Stimulated activated naive CD8-positive, alpha-beta T cell treated with anti-CD3 and anti-CD28 coated beads, Interleukin-15, amount 100 ng/mL, for 72 hours (primary cell): ENCODE results near the gene DLGAP3.
A peak's percentile ranks its signal among the peaks of the same experiment; 100 is the strongest.
"Not testable (repeated sequence)": the region's sequence is repeated elsewhere in the genome, so short reads cannot be mapped to it uniquely, and the experiment has no call there.

Source experiments
- ATAC-seq: fragments of 150-1000 bp; cut with Tn5 transposase; 2 replicates; pipeline ENCODE4 v1.10.0; 2021; ENCODE audit warnings: mild to moderate bottlenecking, moderate library complexity
- DNase-seq, 2 donors: peaks; one replicate each; pipeline ENCODE4 v3.0.0; 2021 to 2022
- H3K27ac Mint-ChIP-seq, 2 donors: one replicate each; pipeline ENCODE4 v1.8.0; 2022; ENCODE audit warnings: mild to moderate bottlenecking in 2 of 2, mixed read lengths in 2 of 2, moderate library complexity in 2 of 2
- H3K27me3 Mint-ChIP-seq: one replicate; pipeline ENCODE4 v1.8.0; 2022; ENCODE audit warnings: mixed read lengths
- H3K4me1 Mint-ChIP-seq: one replicate; pipeline ENCODE4 v1.8.0; 2022; ENCODE audit warnings: mild to moderate bottlenecking, mixed read lengths
- H3K4me3 Mint-ChIP-seq, 2 donors: one replicate each; pipeline ENCODE4 v1.8.0; 2022; ENCODE audit warnings: mild to moderate bottlenecking in 2 of 2, mixed read lengths in 2 of 2, moderate library complexity in 1 of 2
- H3K9me3 Mint-ChIP-seq, 2 donors: one replicate each; pipeline ENCODE4 v1.8.0; 2022; ENCODE audit warnings: mixed read lengths in 2 of 2

DLGAP3 gene, protein sequence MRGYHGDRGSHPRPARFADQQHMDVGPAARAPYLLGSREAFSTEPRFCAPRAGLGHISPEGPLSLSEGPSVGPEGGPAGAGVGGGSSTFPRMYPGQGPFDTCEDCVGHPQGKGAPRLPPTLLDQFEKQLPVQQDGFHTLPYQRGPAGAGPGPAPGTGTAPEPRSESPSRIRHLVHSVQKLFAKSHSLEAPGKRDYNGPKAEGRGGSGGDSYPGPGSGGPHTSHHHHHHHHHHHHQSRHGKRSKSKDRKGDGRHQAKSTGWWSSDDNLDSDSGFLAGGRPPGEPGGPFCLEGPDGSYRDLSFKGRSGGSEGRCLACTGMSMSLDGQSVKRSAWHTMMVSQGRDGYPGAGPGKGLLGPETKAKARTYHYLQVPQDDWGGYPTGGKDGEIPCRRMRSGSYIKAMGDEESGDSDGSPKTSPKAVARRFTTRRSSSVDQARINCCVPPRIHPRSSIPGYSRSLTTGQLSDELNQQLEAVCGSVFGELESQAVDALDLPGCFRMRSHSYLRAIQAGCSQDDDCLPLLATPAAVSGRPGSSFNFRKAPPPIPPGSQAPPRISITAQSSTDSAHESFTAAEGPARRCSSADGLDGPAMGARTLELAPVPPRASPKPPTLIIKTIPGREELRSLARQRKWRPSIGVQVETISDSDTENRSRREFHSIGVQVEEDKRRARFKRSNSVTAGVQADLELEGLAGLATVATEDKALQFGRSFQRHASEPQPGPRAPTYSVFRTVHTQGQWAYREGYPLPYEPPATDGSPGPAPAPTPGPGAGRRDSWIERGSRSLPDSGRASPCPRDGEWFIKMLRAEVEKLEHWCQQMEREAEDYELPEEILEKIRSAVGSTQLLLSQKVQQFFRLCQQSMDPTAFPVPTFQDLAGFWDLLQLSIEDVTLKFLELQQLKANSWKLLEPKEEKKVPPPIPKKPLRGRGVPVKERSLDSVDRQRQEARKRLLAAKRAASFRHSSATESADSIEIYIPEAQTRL

DNA sequence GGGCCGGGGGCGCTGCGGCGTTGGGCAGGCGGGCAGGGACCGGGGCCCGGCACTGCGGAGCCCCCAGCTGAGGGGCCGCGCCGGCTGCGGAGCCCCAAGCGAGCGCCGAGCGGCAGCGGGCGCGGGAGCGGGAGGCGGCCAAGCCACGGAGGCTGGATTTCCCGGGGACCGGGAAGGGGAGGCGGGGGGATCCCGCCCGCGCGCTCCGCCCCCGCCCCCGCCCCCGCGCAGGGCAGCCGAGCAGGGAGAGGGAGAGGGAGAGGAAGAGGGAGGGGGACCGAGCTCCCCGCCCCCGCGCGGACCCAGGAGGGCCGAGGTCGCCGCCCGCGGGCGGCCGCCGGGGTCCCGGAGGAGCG lies at the start of gene DLGAP3:
DLGAP3 (minus strand) TSS at position 154 of the 356 bp plus-strand sequence. CDS start 24,267 bp downstream, outside the sequence.
- peaks cover 0 to under 1% of the 10 kb centered on the region in 2 donors for H3K9me3 Mint-ChIP-seq
- no peak within 1 kb of the TSS for H3K27ac Mint-ChIP-seq
- DNase-seq (no peak), ATAC-seq (no peak)
- H3K4me1 Mint-ChIP-seq, result peaks cover 11% of the 10 kb centered on the region
- H3K27me3 Mint-ChIP-seq, result peaks cover 73% of the 10 kb centered on the region
- peak within 1 kb of the TSS; percentile 73 to 77 for H3K4me3 Mint-ChIP-seq

DNA sequence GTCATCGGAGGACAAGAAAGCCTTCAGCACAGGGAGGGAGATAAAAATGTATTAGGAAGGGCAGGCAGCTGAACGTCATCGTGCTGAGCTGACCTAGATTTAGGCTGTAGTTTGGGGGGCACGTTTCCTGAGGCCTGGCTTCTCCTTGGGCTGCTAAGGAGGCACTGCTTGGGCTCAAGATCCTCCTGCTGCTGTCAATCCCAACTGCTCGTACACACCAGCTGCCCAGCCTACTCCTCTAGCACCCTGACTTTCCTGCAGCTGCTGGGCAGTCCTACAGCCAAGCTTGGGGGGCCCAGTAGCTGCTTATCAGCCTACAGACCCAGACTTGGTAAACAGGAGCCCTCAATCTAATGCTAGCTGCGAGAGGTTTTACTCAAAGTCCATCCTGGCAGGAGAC lies 49.5 kb upstream of the DLGAP3 start:
- H3K4me3 Mint-ChIP-seq, result no peak overlapping the region
- peak overlapping the region in 1 of 2 donors; percentile 59 for H3K27ac Mint-ChIP-seq
- ATAC-seq (no peak), DNase-seq (no peak)
- peaks cover 0 to 6% of the 10 kb centered on the region in 2 donors for H3K9me3 Mint-ChIP-seq
- H3K4me1 Mint-ChIP-seq, result peaks cover 38% of the 10 kb centered on the region
- no peaks in the 10 kb centered on the region for H3K27me3 Mint-ChIP-seq

DNA sequence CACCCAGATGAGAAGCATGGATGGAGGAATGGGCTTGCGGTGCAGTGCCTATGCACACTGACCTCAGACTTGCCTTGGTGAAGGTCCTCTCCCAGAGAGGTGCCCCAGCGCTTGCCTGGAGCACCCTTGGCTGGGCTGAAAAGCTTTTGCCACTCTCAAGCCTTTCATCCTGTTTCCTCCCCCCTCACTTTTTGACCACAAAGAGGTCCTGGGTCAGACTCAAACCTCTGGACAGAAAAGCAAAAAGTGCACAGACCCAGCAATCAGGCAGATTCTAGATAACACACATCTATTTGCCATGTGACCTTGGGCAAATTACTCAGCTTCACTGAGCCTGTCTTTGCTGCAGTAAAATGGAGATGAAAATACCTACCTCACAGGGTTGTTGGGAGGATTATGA lies 48.4 kb upstream of the DLGAP3 start:
- H3K4me1 Mint-ChIP-seq, result peaks cover 27% of the 10 kb centered on the region
- H3K27me3 Mint-ChIP-seq, result no peaks in the 10 kb centered on the region
- DNase-seq (no peak), ATAC-seq (no peak)
- H3K9me3 Mint-ChIP-seq, result peaks cover 0 to 6% of the 10 kb centered on the region in 2 donors
- H3K4me3 Mint-ChIP-seq, result no peak overlapping the region
- H3K27ac Mint-ChIP-seq, result no peak overlapping the region

DNA sequence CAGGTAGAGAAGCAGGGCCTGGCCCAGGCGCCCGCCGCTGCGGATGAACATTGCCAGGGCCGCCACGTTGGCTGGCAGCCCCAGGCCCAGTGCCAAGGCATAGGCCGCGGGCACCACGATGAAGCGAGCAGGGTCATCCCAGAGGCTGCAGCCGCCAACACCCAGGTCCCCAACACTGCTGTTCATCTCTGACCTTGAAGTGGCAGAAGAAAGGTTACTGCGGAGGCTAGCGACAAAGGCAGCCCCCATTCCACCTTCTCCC lies 47.7 kb upstream of the DLGAP3 start:
- H3K27me3 Mint-ChIP-seq, result no peaks in the 10 kb centered on the region
- no peak for DNase-seq
- no peak overlapping the region for H3K4me3 Mint-ChIP-seq
- peaks cover 21% of the 10 kb centered on the region for H3K4me1 Mint-ChIP-seq
- H3K27ac Mint-ChIP-seq, result no peak overlapping the region
- no peak for ATAC-seq
- peaks cover 0 to 6% of the 10 kb centered on the region in 2 donors for H3K9me3 Mint-ChIP-seq

DNA sequence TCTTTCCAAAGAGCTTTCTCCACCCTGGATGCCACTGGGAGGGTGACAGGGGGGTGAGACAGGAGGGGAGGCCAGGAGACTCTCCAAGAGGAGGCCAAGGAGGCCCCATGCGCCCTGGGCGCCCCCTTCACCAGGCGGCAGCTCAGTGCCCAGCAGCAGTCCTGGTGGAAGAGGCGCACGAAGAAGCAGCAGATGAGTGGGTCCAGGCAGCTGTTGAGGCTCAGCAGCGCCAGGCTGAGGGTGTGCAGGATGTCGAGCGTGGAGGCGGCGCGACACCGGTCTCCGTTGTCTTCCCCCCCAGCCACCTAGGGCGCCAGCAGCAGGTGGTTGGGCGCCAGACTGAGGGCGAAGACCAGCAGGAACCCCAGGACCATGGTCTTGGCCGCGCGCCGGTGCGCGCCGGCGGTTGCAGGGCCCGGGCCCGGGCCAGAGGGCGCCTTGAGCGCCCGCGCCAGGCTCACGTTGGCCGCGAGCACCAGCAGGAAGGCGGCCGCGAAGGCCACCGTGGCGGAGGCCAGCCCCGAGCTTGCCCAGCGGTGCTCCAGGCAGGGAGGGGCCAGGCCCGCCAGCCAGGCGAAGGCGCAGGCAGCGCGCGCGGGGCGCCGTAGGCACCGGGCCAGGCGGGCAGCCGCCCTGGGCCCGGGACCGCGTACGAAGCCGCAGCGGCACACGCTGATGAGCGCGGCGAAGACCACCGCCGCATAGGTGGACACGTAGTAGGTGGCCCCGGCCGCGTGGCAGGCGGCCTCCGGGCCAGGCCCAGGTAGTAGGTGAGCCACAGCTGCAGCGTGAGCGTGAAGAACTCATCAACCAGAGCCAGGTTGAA lies 47.1 kb upstream of the DLGAP3 start:
- ATAC-seq (peak; percentile 53), DNase-seq (no peak)
- Mint-ChIP-seq H3K9me3 (peaks cover 0 to 6% of the 10 kb centered on the region in 2 donors), H3K4me3 (no peak overlapping the region), H3K4me1 (peaks cover 16% of the 10 kb centered on the region), H3K27me3 (no peaks in the 10 kb centered on the region), H3K27ac (no peak overlapping the region)

DNA sequence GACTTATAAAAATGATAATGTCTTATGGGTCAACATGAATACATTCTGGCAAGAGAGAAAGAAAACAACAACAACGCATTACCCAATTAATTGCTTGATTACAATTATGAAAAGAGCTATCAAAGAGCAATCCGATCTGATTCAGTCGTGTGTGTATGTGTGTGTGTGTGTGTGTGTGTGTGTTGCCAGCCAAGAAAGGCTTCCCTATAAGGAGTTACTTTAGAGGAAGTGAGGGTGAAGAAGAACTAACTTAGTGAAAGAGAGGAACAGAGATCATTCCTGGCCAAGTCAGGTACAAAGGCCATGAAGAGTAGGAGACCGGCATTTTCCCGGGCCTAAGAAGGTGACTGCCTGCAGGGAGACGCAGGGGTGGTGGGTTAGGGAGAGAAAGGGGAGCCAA lies 46.3 kb upstream of the DLGAP3 start:
- H3K27ac Mint-ChIP-seq, result peak overlapping the region; percentile 7 to 87
- H3K9me3 Mint-ChIP-seq, result peaks cover 0 to 6% of the 10 kb centered on the region in 2 donors
- H3K4me3 Mint-ChIP-seq, result no peak overlapping the region
- H3K27me3 Mint-ChIP-seq, result no peaks in the 10 kb centered on the region
- ATAC-seq, result no peak
- no peak for DNase-seq
- peaks cover 12% of the 10 kb centered on the region for H3K4me1 Mint-ChIP-seq

DNA sequence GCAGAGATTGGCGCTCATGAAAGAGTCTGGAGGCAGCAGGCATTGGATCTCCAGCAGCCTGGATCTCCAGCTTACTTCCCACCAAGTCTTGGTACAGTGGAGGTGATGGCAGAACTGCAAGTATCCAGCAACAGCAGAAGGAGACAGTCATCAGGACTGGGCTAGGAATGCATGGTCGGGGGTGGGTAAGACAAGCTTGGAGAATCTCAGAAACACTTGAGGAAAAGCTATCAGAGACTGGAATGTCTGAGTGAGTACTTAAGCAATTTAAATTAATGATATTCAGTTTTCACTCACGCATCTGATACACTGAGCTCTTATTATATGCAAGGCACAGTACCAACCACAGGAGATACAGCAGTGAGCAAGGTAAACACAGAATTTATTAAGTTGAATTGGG lies 45.9 kb upstream of the DLGAP3 start:
- ATAC-seq (no peak), DNase-seq (no peak)
- no peaks in the 10 kb centered on the region for H3K27me3 Mint-ChIP-seq
- peaks cover 10% of the 10 kb centered on the region for H3K4me1 Mint-ChIP-seq
- no peak overlapping the region for H3K27ac Mint-ChIP-seq
- H3K4me3 Mint-ChIP-seq, result no peak overlapping the region
- peaks cover 0 to 6% of the 10 kb centered on the region in 2 donors for H3K9me3 Mint-ChIP-seq

DNA sequence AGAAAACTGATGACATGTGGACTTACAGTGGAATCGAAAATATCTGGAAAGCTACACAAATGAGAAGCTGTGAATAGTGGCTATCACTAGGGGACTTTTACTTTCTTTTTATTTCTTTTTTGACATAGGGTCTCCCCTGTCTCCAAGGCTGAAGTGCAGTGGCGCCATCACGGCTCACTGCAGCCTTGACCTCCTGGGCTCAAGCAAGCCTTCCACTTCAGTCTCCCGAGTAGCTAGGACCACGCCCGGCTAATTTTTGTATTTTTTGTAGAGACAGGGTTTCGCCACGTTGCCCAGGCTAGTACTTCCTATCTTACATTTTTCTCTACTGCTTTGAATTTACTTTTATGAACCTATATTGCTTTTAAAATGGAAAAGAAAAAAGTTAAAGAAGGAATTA lies 45.2 kb upstream of the DLGAP3 start:
- Mint-ChIP-seq H3K4me3 (no peak overlapping the region), H3K9me3 (peaks cover 0 to 6% of the 10 kb centered on the region in 2 donors), H3K4me1 (peaks cover 10% of the 10 kb centered on the region), H3K27ac (no peak overlapping the region), H3K27me3 (no peaks in the 10 kb centered on the region)
- DNase-seq, result no peak
- no peak for ATAC-seq

DNA sequence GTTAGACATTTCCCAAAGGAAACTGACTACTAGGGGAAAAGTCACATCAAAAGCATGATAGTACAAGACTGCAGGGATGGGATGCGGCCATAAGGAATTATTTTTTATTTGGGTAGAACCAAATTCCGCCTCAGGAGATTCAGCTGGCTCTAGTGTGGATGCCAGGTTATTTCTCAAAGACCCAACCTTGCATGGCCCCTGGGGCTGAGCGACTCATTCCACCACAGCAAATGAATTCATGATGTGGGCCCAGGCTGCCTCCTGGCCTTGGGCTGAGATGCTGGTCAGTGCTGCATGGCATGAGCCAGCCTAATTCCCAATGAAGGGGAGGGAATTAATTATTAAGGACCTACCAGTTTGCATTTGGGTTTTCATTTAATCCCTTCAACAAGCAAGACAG lies 43.9 kb upstream of the DLGAP3 start:
- Mint-ChIP-seq H3K4me1 (peaks cover 4% of the 10 kb centered on the region), H3K9me3 (peaks cover 0 to 6% of the 10 kb centered on the region in 2 donors), H3K27ac (no peak overlapping the region), H3K27me3 (no peaks in the 10 kb centered on the region), H3K4me3 (no peak overlapping the region)
- no peak for DNase-seq
- ATAC-seq, result no peak

DNA sequence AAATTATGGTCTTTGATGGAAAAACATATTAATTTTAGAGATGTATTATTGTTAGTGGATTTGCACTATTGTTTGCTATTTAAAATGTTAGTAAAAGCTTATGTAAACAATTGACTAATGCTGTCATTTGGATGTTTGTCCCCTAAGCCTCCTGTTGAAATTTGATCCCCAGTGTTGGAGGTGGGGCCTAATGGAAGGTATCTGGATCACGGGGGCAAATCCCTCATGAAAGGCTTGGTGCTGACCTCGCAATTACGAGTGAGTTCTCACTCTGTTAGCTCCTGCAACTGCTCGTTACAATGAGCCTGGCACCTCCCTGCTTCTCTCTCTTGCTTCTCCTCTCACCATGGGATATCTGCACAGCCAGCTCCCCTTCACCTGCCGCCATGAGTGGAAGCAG lies 41.4 kb upstream of the DLGAP3 start:
- Mint-ChIP-seq H3K4me3 (no peak overlapping the region), H3K27ac (no peak overlapping the region), H3K4me1 (no peaks in the 10 kb centered on the region), H3K9me3 (no peaks in the 10 kb centered on the region), H3K27me3 (no peaks in the 10 kb centered on the region)
- no peak for ATAC-seq
- no peak for DNase-seq

DNA sequence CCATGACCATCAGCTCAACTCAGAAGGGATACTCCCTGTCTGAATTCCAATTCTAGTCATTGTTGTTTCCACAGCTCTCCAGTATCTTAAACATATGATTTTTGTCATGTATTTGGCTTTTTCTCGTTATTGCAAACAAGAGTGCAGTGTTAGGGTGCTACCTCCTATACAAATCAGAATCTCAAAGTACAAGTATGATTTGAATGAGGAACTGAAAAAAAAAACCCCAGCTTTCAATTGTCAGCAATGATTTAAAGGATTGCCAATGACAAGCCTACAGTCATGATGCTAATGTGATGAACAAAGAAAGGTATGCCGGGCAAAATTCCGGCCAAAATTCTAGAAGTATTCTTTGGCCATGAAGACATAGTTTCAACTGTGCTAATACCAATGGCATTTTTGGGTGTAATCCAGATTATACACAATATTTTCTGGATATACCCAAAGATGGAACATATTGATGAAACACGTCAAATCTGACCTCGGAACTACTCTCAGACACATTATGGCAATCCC lies 40.8 kb upstream of the DLGAP3 start:
- Mint-ChIP-seq H3K27ac (no peak overlapping the region), H3K4me1 (no peaks in the 10 kb centered on the region), H3K27me3 (no peaks in the 10 kb centered on the region), H3K9me3 (no peaks in the 10 kb centered on the region), H3K4me3 (no peak overlapping the region)
- ATAC-seq (no peak), DNase-seq (no peak)

DNA sequence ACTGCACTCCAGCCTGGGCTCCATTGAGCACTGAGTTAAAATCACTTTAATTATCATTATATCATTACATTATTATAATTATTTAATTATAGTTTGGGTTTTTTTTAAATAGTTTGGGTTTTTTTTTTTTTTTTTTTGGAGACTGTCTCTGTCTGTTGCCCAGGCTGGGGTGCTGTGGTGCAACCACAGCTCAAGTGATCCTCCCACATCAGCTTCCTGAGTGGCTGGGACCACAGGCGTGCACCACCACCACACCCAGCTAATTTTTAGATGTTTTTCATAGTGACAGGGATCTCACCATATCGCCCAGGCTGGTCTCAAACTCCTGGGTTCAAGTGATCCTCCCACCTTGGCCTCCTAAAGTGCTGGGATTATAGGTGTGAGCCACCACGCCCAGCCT lies 38.8 kb upstream of the DLGAP3 start:
- not testable (repeated sequence) for H3K27me3 Mint-ChIP-seq, H3K4me1 Mint-ChIP-seq, H3K4me3 Mint-ChIP-seq, H3K27ac Mint-ChIP-seq, H3K9me3 Mint-ChIP-seq, ATAC-seq, DNase-seq

DNA sequence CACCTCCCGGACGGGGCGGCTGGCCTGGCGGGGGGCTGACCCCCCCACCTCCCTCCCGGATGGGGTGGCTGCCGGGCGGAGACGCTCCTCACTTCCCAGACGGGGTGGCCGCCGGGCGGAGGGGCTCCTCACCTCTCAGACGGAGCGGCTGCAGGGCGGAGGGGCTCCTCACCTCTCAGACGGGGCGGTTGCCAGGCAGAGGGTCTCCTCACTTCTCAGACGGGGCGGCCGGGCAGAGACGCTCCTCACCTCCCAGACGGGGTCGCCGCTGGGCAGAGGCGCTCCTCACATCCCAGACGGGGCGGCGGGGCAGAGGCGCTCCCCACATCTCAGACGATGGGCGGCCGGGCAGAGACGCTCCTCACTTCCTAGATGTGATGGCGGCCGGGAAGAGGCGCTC lies 38.2 kb upstream of the DLGAP3 start:
- not testable (repeated sequence) for ATAC-seq, DNase-seq, H3K4me1 Mint-ChIP-seq, H3K4me3 Mint-ChIP-seq, H3K9me3 Mint-ChIP-seq, H3K27ac Mint-ChIP-seq, H3K27me3 Mint-ChIP-seq

DNA sequence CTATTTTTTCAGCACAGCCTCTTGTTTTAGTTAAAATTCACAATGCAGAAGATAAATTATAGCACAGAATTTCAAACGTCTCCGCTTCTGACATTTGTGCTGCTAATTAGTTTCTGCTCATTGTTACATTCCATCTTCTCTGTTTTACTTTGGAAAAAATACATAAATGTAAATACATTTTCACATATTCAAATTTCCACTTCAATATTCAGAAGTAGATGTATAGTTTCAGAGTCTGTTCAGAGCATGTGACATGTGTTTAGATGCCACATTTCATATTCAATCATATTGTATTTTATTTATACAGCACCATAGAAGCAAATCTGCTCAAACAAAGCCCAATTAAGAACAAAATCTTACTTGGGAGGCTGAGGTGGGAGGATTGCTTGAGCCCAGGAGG lies 36.1 kb upstream of the DLGAP3 start:
- Mint-ChIP-seq H3K9me3 (no peaks in the 10 kb centered on the region), H3K4me1 (no peaks in the 10 kb centered on the region), H3K4me3 (no peak overlapping the region), H3K27me3 (no peaks in the 10 kb centered on the region), H3K27ac (no peak overlapping the region)
- DNase-seq (no peak), ATAC-seq (no peak)

DNA sequence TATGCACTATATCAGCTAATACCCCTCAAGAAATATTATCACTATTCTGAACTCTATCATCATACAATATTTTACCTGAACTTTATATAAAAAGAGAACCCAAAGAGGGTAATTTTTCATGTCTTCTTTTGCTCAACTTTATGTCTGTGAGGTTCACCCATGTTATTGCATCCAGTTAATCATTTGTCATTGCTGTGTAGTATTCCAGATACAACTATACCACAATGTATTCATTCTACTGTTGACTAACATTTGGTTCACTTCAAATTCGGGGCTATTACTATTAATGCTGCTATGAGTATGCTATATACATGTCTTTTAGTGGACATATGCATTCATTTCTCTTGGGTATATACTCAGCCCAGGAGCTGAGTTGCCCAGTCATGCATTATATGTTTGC lies 21.0 kb upstream of the DLGAP3 start:
- no peaks in the 10 kb centered on the region for H3K4me1 Mint-ChIP-seq
- H3K27ac Mint-ChIP-seq, result no peak overlapping the region
- ATAC-seq, result no peak
- H3K4me3 Mint-ChIP-seq, result no peak overlapping the region
- no peak for DNase-seq
- H3K9me3 Mint-ChIP-seq, result peaks cover 0 to 7% of the 10 kb centered on the region in 2 donors
- no peaks in the 10 kb centered on the region for H3K27me3 Mint-ChIP-seq
